ENCODE measurements around the gene ANKRD34A.

ANKRD34A gene

DNA sequence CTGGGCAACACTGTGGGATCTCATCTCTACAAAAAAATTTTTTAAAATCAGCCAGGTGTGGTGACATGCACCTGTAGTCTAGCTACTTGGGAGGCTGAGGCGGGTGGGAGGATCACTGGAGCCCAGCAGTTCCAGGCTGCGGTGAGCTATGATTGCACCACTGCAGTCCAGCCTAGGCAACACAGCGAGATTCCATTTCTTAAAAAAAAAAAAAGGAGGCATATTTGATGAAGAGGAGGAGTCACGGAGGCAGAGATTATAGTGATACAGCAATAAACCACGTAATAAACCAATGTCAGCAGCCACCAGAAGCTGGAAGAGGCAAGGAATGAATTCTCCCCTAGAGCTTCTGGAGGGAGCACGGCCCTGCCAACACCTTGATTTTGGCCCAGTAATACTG is 10.5 kb downstream of the ANKRD34A start:
- Histone ChIP-seq H3K4me1 (ENCODE audit: insufficient read depth, low read length) (peaks cover 57% of the 10 kb centered on the region), H3K9ac (ENCODE audit: low read length) (no peak overlapping the region), H3K27ac (ENCODE audit: low read depth, low read length) (no peak overlapping the region), H3K36me3 (ENCODE audit: insufficient read depth, low read length) (no peaks in the 10 kb centered on the region), H3K4me3 (ENCODE audit: low read depth in 1 of 2, low read length in 2 of 2) (no peak overlapping the region), H3K27me3 (ENCODE audit: control insufficient read depth in 1 of 2, insufficient read depth in 2 of 2, low read length in 2 of 2) (no peaks in the 10 kb centered on the region), H3K9me3 (ENCODE audit: low read length) (no peaks in the 10 kb centered on the region)

DNA sequence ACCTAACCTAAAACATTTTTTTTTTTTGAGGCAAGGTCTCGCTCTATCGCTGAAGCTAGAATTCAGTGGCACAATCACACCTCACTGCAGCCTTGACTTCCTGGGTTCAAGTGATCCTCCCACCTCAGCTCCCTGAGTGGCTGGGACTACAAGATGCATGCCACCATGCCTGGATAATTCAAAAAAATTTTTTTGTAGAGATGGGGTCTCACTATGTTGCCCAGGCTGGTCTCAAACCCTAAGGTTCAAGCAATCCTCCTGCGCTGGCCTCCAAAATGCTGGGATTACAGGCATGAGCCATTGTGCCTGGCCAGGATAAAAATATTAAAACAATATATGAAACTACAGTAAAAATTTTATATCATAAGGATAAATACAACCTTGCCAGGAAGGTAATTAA is 11.5 kb downstream of the ANKRD34A start:
- Histone ChIP-seq H3K9me3 (ENCODE audit: low read length) (no peaks in the 10 kb centered on the region), H3K4me1 (ENCODE audit: insufficient read depth, low read length) (peaks cover 52% of the 10 kb centered on the region), H3K9ac (ENCODE audit: low read length) (no peak overlapping the region), H3K4me3 (ENCODE audit: low read depth in 1 of 2, low read length in 2 of 2) (no peak overlapping the region), H3K27ac (ENCODE audit: low read depth, low read length) (no peak overlapping the region), H3K27me3 (ENCODE audit: control insufficient read depth in 1 of 2, insufficient read depth in 2 of 2, low read length in 2 of 2) (no peaks in the 10 kb centered on the region), H3K36me3 (ENCODE audit: insufficient read depth, low read length) (no peaks in the 10 kb centered on the region)

DNA sequence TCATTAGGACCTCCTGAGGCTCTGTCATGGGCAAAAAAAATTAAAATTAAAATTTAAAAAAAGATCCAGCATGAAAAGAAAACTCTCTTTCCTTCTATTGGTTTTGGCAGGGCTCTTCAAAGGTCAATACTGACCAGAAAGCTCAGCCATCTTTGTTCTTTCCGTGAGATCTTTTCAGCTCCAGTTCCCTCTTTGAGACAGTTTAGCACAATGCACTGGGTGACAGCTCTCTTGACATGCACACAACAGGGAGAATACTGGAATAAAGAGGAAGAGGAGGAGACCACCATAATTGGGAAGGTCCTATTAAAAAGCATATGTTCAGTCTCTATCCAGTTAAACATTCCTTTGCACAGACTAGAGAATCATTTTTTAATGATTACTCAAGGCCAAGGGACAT is 12.8 kb downstream of the ANKRD34A start:
- H3K4me1 ChIP-seq (ENCODE audit: insufficient read depth, low read length): peaks cover 49% of the 10 kb centered on the region
- H3K9me3 ChIP-seq (ENCODE audit: low read length): no peaks in the 10 kb centered on the region
- no peak overlapping the region for H3K4me3 ChIP-seq (ENCODE audit: low read depth in 1 of 2, low read length in 2 of 2)
- H3K36me3 ChIP-seq (ENCODE audit: insufficient read depth, low read length): peaks cover 8% of the 10 kb centered on the region
- H3K27ac ChIP-seq (ENCODE audit: low read depth, low read length): no peak overlapping the region
- H3K9ac ChIP-seq (ENCODE audit: low read length): no peak overlapping the region
- no peaks in the 10 kb centered on the region for H3K27me3 ChIP-seq (ENCODE audit: control insufficient read depth in 1 of 2, insufficient read depth in 2 of 2, low read length in 2 of 2)

DNA sequence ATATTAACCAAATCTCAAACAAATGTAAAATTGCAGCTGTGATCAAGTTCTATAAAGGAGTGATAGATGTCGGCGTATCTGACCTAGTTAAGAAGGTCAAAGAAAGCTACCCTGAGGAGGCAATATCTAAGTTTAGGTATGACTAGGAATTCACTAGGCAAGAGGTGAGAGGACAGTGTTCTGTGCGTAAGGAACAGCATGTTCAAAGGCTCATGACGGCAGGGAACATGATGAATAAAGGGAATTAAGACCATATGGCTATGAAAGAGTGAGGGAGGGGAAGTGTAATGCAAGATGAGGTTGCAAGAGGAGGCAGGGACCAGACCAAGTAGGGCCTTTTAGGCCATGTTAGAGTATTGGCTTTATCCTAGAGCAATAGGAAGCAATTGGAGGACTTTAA is 15.2 kb downstream of the ANKRD34A start:
- Histone ChIP-seq H3K4me1 (ENCODE audit: insufficient read depth, low read length) (peaks cover 26% of the 10 kb centered on the region), H3K9ac (ENCODE audit: low read length) (no peak overlapping the region), H3K36me3 (ENCODE audit: insufficient read depth, low read length) (peaks cover 10% of the 10 kb centered on the region), H3K9me3 (ENCODE audit: low read length) (no peaks in the 10 kb centered on the region), H3K27ac (ENCODE audit: low read depth, low read length) (no peak overlapping the region), H3K4me3 (ENCODE audit: low read depth in 1 of 2, low read length in 2 of 2) (no peak overlapping the region), H3K27me3 (ENCODE audit: control insufficient read depth in 1 of 2, insufficient read depth in 2 of 2, low read length in 2 of 2) (no peaks in the 10 kb centered on the region)

DNA sequence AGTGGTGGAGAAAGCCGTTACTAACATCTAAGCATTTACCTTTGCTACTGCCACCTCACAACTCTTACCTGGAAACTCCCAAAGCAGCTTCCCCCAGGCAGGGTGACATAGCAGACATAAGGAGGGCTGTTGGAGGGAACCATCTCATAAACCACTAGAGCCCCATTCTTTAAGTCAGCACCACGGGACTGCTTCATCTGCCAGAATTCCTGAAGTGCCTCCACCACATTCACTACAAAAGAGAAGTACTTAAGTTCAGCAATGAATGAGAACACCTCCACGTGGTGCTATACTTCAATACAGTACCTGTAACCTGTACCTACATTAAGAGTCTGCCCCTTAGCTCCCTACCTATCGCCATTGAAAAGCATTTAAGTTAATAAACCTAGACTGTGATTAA is 16.8 kb downstream of the ANKRD34A start:
- Histone ChIP-seq H3K27me3 (ENCODE audit: control insufficient read depth in 1 of 2, insufficient read depth in 2 of 2, low read length in 2 of 2) (no peaks in the 10 kb centered on the region), H3K27ac (ENCODE audit: low read depth, low read length) (no peak overlapping the region), H3K9me3 (ENCODE audit: low read length) (no peaks in the 10 kb centered on the region), H3K4me1 (ENCODE audit: insufficient read depth, low read length) (peaks cover 16% of the 10 kb centered on the region), H3K36me3 (ENCODE audit: insufficient read depth, low read length) (peaks cover 18% of the 10 kb centered on the region), H3K9ac (ENCODE audit: low read length) (no peak overlapping the region), H3K4me3 (ENCODE audit: low read depth in 1 of 2, low read length in 2 of 2) (no peak overlapping the region)

DNA sequence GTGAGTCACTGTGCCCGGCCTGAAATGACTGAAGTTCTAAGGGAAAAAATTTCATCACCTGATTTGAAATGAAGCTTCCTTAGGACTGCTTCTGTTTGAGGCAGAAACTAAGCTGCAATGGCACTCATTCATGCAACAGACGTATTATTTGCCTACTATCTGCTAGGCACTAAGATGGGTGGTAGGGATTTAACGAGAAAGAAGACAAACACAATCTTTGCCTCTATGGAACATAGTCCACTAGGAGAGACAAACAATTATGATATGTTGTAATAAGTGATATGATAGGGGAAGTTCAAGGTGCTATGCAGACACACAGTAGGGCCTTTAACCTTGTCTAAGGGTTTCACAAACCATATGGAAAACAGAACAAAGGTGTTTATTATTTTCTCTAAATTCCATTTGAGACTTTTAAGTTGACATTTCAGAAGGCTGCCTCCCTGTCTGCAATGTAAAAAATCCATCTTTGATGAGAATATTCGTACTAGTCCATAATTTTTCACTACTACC is 17.8 kb downstream of the ANKRD34A start:
- no peak overlapping the region for H3K4me3 ChIP-seq (ENCODE audit: low read depth in 1 of 2, low read length in 2 of 2)
- H3K27ac ChIP-seq (ENCODE audit: low read depth, low read length): no peak overlapping the region
- no peak overlapping the region for H3K9ac ChIP-seq (ENCODE audit: low read length)
- peaks cover 24% of the 10 kb centered on the region for H3K36me3 ChIP-seq (ENCODE audit: insufficient read depth, low read length)
- H3K27me3 ChIP-seq (ENCODE audit: control insufficient read depth in 1 of 2, insufficient read depth in 2 of 2, low read length in 2 of 2): no peaks in the 10 kb centered on the region
- peaks cover 16% of the 10 kb centered on the region for H3K4me1 ChIP-seq (ENCODE audit: insufficient read depth, low read length)
- no peaks in the 10 kb centered on the region for H3K9me3 ChIP-seq (ENCODE audit: low read length)

DNA sequence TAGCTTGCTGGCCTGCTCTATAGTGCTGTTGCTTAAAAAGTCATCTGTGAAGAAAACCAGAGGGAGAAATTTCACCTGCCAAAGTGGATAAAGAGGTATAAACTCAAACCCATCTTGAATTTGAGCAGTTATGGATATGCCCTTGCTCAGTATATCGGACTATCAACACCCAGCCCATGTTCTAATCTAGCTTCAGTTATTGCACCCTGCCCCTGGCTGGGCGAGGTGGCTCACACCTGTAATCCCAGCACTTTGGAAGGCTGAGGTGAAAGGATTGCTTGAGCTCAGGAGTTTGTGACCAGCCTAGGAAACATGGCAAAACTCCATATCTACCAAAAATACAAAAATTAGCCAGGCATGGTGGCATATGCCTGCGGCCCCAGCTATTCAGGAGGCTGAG is 19.8 kb downstream of the ANKRD34A start:
- no peak overlapping the region for H3K4me3 ChIP-seq (ENCODE audit: low read depth in 1 of 2, low read length in 2 of 2)
- no peaks in the 10 kb centered on the region for H3K27me3 ChIP-seq (ENCODE audit: control insufficient read depth in 1 of 2, insufficient read depth in 2 of 2, low read length in 2 of 2)
- H3K4me1 ChIP-seq (ENCODE audit: insufficient read depth, low read length): peaks cover 10% of the 10 kb centered on the region
- no peak overlapping the region for H3K9ac ChIP-seq (ENCODE audit: low read length)
- H3K36me3 ChIP-seq (ENCODE audit: insufficient read depth, low read length): peaks cover 25% of the 10 kb centered on the region
- no peaks in the 10 kb centered on the region for H3K9me3 ChIP-seq (ENCODE audit: low read length)
- H3K27ac ChIP-seq (ENCODE audit: low read depth, low read length): no peak overlapping the region

DNA sequence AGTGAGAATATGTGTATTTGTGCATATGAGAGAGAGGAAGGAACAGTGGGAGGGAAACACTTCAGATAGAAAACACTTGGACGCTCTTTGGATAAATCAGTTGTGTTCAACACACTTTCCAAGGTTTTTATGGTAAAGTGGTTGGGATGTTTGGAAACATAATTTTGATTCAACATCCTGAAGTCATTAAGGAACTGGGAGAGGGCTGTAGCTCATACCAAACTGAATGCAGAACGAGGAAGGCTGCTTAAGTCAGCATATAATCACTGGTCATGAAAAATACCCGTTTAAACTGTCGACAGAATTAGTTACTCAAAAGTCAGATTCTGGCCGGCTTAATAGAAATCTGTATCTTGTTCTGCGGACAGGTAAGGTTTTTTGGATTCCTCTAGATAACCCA is 21.5 kb downstream of the ANKRD34A start:
- Histone ChIP-seq H3K9me3 (ENCODE audit: low read length) (no peaks in the 10 kb centered on the region), H3K4me3 (ENCODE audit: low read depth in 1 of 2, low read length in 2 of 2) (no peak overlapping the region), H3K9ac (ENCODE audit: low read length) (no peak overlapping the region), H3K4me1 (ENCODE audit: insufficient read depth, low read length) (no peaks in the 10 kb centered on the region), H3K27ac (ENCODE audit: low read depth, low read length) (no peak overlapping the region), H3K27me3 (ENCODE audit: control insufficient read depth in 1 of 2, insufficient read depth in 2 of 2, low read length in 2 of 2) (no peaks in the 10 kb centered on the region), H3K36me3 (ENCODE audit: insufficient read depth, low read length) (peaks cover 25% of the 10 kb centered on the region)

DNA sequence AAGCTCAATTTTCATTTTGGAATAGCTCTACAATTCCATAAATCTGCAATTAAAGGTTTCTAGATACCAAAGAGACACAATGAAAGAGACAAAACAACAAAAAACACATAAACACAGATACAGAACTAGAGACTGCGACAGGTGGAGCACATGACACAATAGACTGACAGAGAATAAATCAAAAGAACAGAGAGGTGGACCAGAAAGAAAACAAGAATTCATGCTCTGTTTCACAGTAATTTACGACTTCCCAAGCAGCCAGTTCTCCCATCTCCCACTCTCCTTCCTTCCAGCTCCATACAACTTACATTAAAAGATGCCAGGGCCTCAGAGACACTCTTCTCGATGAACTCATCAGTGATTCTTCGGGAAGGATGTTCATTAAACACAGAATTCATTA is 22.0 kb downstream of the ANKRD34A start:
- Histone ChIP-seq H3K4me1 (ENCODE audit: insufficient read depth, low read length) (no peaks in the 10 kb centered on the region), H3K36me3 (ENCODE audit: insufficient read depth, low read length) (peaks cover 25% of the 10 kb centered on the region), H3K9ac (ENCODE audit: low read length) (no peak overlapping the region), H3K4me3 (ENCODE audit: low read depth in 1 of 2, low read length in 2 of 2) (no peak overlapping the region), H3K9me3 (ENCODE audit: low read length) (no peaks in the 10 kb centered on the region), H3K27ac (ENCODE audit: low read depth, low read length) (no peak overlapping the region), H3K27me3 (ENCODE audit: control insufficient read depth in 1 of 2, insufficient read depth in 2 of 2, low read length in 2 of 2) (no peaks in the 10 kb centered on the region)

DNA sequence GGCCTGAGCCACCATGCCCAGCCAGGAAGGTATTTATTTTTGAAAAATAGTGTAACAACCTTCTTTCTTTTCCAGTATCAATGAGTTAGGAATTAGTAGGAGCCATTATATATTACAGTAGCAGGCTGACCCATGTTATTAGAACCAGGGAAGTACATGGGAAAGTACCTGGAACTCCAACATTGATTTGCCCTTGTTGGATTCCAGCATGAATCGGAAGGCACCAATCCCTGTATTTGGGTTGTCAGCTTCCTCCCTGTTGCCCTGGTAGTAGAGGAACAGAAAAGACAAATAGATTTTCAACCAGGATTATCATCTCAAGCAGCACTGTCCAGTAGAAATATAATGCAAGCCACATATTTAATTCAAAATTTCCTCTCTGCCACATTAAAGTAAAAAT is 26.9 kb downstream of the ANKRD34A start:
- Histone ChIP-seq H3K9me3 (ENCODE audit: low read length) (no peaks in the 10 kb centered on the region), H3K4me3 (ENCODE audit: low read depth in 1 of 2, low read length in 2 of 2) (no peak overlapping the region), H3K4me1 (ENCODE audit: insufficient read depth, low read length) (no peaks in the 10 kb centered on the region), H3K27ac (ENCODE audit: low read depth, low read length) (no peak overlapping the region), H3K36me3 (ENCODE audit: insufficient read depth, low read length) (peaks cover 34% of the 10 kb centered on the region), H3K9ac (ENCODE audit: low read length) (no peak overlapping the region), H3K27me3 (ENCODE audit: control insufficient read depth in 1 of 2, insufficient read depth in 2 of 2, low read length in 2 of 2) (no peaks in the 10 kb centered on the region)

DNA sequence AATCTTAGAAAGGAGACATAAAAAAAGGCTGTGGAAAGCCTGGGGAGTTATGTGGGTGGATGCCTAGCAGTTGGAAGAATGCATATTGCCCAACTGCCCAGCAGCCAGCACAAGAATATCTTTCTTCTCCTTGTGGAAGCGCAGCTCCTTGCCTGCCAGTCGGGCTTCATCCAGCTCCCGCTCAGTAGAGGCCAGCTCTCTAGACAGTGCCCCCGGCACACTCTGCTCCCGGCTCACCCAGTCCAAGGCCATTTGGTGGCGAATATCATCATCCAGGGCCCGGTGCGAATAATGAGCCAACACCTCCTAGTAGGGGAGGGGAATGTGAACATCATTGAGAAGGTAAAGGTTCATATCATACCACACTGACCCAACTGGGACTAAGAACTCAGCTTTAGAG is 28.1 kb downstream of the ANKRD34A start:
- Histone ChIP-seq H3K9ac (ENCODE audit: low read length) (no peak overlapping the region), H3K27ac (ENCODE audit: low read depth, low read length) (no peak overlapping the region), H3K27me3 (ENCODE audit: control insufficient read depth in 1 of 2, insufficient read depth in 2 of 2, low read length in 2 of 2) (no peaks in the 10 kb centered on the region), H3K4me3 (ENCODE audit: low read depth in 1 of 2, low read length in 2 of 2) (no peak overlapping the region), H3K36me3 (ENCODE audit: insufficient read depth, low read length) (peaks cover 28% of the 10 kb centered on the region), H3K4me1 (ENCODE audit: insufficient read depth, low read length) (no peaks in the 10 kb centered on the region), H3K9me3 (ENCODE audit: low read length) (no peaks in the 10 kb centered on the region)

DNA sequence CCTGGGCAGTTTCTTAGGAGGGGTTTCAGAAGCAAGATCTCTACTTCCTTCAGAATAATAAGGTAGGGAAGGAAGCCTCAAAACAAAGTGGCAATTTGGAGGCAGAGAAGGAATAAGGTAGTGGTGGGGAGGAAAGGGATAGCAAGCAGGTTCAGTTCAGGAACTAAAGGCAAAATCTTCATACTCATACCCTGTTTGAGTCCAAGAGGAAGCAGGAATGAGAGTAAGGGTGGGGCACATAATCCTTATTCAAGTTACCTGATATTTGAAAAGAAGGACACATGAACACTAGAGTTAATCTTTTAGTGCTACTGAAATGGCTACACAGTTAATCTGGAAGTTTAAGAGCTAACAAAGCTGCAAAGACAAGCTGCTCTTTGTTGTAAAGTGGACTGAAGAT is 28.7 kb downstream of the ANKRD34A start:
- Histone ChIP-seq H3K4me3 (ENCODE audit: low read depth in 1 of 2, low read length in 2 of 2) (no peak overlapping the region), H3K27ac (ENCODE audit: low read depth, low read length) (no peak overlapping the region), H3K9ac (ENCODE audit: low read length) (no peak overlapping the region), H3K27me3 (ENCODE audit: control insufficient read depth in 1 of 2, insufficient read depth in 2 of 2, low read length in 2 of 2) (no peaks in the 10 kb centered on the region), H3K36me3 (ENCODE audit: insufficient read depth, low read length) (peaks cover 28% of the 10 kb centered on the region), H3K9me3 (ENCODE audit: low read length) (no peaks in the 10 kb centered on the region), H3K4me1 (ENCODE audit: insufficient read depth, low read length) (no peaks in the 10 kb centered on the region)

Data from muscle layer of colon (tissue), 2 donors.